ENCODE results near the gene TASP1. TPM values are rescaled to one million over a fixed set of nuclear protein-coding genes. Genes with fewer than 3 reads are reported as not detected.

The TASP1 gene
- total and polyA plus RNA-seq, 4 donors: 2.5 to 10.0 (median 4.7) TPM

GRCh38 chr20:13400453-13400852 lies 238.3 kb downstream of the TASP1 start:
- H3K9ac ChIP-seq (ENCODE audit: low read depth in 1 of 2, low read length in 2 of 2): no peak overlapping the region
- no peak for DNase-seq (ENCODE audit: low spot score)
- H3K27ac ChIP-seq (ENCODE audit: low read depth in 1 of 2, low read length in 2 of 2): no peak overlapping the region
- WGBS: 98% methylated on average over 2 of the region's 2 CpGs
- H3K9me3 ChIP-seq (ENCODE audit: control insufficient read depth in 4 of 4, low read length in 3 of 4): no peaks in the 10 kb centered on the region
- H3K4me1 ChIP-seq (ENCODE audit: control insufficient read depth in 4 of 4, insufficient read depth in 4 of 4, low read length in 3 of 4): peaks cover 0 to 2% (median 0%) of the 10 kb centered on the region in 4 donors
- H3K27me3 ChIP-seq (ENCODE audit: control insufficient read depth in 4 of 4, insufficient read depth in 4 of 4, low read length in 3 of 4): no peaks in the 10 kb centered on the region
- H3K36me3 ChIP-seq (ENCODE audit: control insufficient read depth in 4 of 4, insufficient read depth in 3 of 4, low read depth in 1 of 4, low read length in 3 of 4): no peaks in the 10 kb centered on the region
- no peak for TF ChIP-seq ATF3 (IDR thresholded peaks at IDR 0.05)
- TF ChIP-seq GABPA (IDR thresholded peaks at IDR 0.05 in 1 of 2, conservative IDR thresholded peaks at IDR 0.05 in 1 of 2): no peak
- no peak for TF ChIP-seq JUND (IDR thresholded peaks at IDR 0.05)
- TF ChIP-seq HNF4A (conservative IDR thresholded peaks at IDR 0.05): no peak
- TF ChIP-seq MAX (IDR thresholded peaks at IDR 0.05): no peak
- no peak for TF ChIP-seq SP1 (IDR thresholded peaks at IDR 0.05)
- TF ChIP-seq RAD21 (IDR thresholded peaks at IDR 0.05): no peak
- TF ChIP-seq RXRA (IDR thresholded peaks at IDR 0.05): no peak
- TF ChIP-seq FOXA1 (IDR thresholded peaks at IDR 0.05): no peak
- no peak overlapping the region for H3K4me3 ChIP-seq (ENCODE audit: low read depth in 1 of 3, low read length in 3 of 3)

- Histone ChIP-seq H3K9ac (ENCODE audit: low read depth in 1 of 2, low read length in 2 of 2) (no peak overlapping the region), H3K36me3 (ENCODE audit: control insufficient read depth in 4 of 4, insufficient read depth in 3 of 4, low read depth in 1 of 4, low read length in 3 of 4) (no peaks in the 10 kb centered on the region), H3K4me1 (ENCODE audit: control insufficient read depth in 4 of 4, insufficient read depth in 4 of 4, low read length in 3 of 4) (no peaks in the 10 kb centered on the region), H3K9me3 (ENCODE audit: control insufficient read depth in 4 of 4, low read length in 3 of 4) (no peaks in the 10 kb centered on the region), H3K27me3 (ENCODE audit: control insufficient read depth in 4 of 4, insufficient read depth in 4 of 4, low read length in 3 of 4) (no peaks in the 10 kb centered on the region), H3K27ac (ENCODE audit: low read depth in 1 of 2, low read length in 2 of 2) (no peak overlapping the region), H3K4me3 (ENCODE audit: low read depth in 1 of 3, low read length in 3 of 3) (no peak overlapping the region)
- 90% methylated on average over 1 of the region's 1 CpG for WGBS
- DNase-seq (ENCODE audit: low spot score): no peak
- no peak for TF ChIP-seq JUND (IDR thresholded peaks at IDR 0.05)
- TF ChIP-seq HNF4G (IDR thresholded peaks at IDR 0.05): no peak
- no peak for TF ChIP-seq TAF1 (conservative IDR thresholded peaks at IDR 0.05)
- TF ChIP-seq ZBTB33 (IDR thresholded peaks at IDR 0.05): no peak
- no peak for TF ChIP-seq SP1 (IDR thresholded peaks at IDR 0.05)
- no peak for TF ChIP-seq HNF4A (conservative IDR thresholded peaks at IDR 0.05)
- TF ChIP-seq YY1 (IDR thresholded peaks at IDR 0.05): no peak
- TF ChIP-seq RAD21 (IDR thresholded peaks at IDR 0.05): no peak
- no peak for TF ChIP-seq GABPA (IDR thresholded peaks at IDR 0.05 in 1 of 2, conservative IDR thresholded peaks at IDR 0.05 in 1 of 2)
- no peak for TF ChIP-seq REST (IDR thresholded peaks at IDR 0.05)
- no peak for TF ChIP-seq NR2F2 (IDR thresholded peaks at IDR 0.05)
- TF ChIP-seq EGR1 (IDR thresholded peaks at IDR 0.05; ENCODE audit: low read depth in 2 of 2): no peak
- no peak for TF ChIP-seq MAX (IDR thresholded peaks at IDR 0.05)
- no peak for TF ChIP-seq CTCF (IDR thresholded peaks at IDR 0.05; ENCODE audit: low read depth, low read length, missing input control)
- no peak for TF ChIP-seq RXRA (IDR thresholded peaks at IDR 0.05)
- no peak for TF ChIP-seq FOXA1 (IDR thresholded peaks at IDR 0.05)
- TF ChIP-seq ATF3 (IDR thresholded peaks at IDR 0.05): no peak
- no peak for TF ChIP-seq FOXA2 (IDR thresholded peaks at IDR 0.05)
Measured at GRCh38 chr20:13397300-13397724, 241.4 kb downstream of the TASP1 start.
